Measurements from ENCODE around the gene TNN. TPM values are rescaled to one million over a fixed set of nuclear protein-coding genes. Genes with fewer than 3 reads are reported as not detected.

Gene TNN
- total RNA-seq, 1 experiment from 2014 or later: not detected

DNA sequence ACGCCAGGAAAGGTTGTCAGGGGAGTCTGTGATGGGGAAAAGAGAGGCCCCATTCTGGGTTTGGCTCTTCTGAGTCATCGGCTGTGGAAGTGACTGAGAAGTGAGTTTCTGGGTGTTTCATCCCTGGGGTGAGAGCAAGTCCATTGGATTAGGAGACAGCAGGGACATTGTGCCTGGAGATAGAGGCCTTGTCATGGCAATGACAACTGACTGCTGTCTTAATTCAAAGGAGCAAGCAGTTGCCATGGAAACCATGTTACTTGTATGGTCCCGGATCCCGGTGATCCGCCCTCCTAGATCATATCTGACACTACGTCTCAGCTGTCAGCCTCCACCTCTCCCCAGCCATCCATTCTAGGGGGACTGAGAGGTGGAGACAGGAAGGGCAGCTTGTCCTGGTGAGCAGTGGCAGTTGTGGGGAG lies 90.5 kb downstream of the TNN start:
- POLR2A ChIA-PET (ENCODE audit: unreplicated experiment): no interaction called here

DNA sequence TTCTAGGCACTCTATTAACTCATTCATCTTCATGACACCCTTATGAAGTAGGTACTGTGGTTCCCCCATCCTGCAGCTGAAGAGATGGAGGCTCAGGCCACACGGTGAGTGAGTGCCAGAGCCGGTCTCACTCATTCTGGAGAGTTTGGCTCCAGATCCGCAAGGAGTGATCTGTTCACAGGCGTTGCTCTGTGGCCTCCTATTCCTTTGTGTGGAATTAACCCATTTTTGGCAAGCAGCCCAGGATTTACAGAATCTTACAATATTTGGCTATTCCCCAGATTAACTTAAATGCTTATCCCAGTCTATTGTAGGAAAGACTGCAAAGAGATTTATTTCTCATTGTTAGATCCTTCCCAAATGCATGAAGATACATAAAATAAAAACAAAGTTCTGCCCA lies 95.3 kb downstream of the TNN start:
- Histone ChIP-seq H3K27ac (ENCODE audit: low read length) (no peak overlapping the region), H2AFZ (ENCODE audit: low read length) (no peak overlapping the region), H3K79me2 (ENCODE audit: low read length) (no peaks in the 10 kb centered on the region), H3K4me3 (ENCODE audit: low read length) (no peak overlapping the region), H3K4me2 (ENCODE audit: low read length) (no peak overlapping the region), H3K36me3 (ENCODE audit: low read depth, low read length) (peaks cover 28% of the 10 kb centered on the region), H3F3A (ENCODE audit: low read length, unreplicated experiment) (no peaks in the 10 kb centered on the region), H3K9me3 (ENCODE audit: low read length) (no peaks in the 10 kb centered on the region), H3K4me1 (ENCODE audit: insufficient read depth, low read length) (peaks cover 13% of the 10 kb centered on the region), H3K27me3 (ENCODE audit: low read length) (no peaks in the 10 kb centered on the region), H3K9ac (ENCODE audit: low read length) (no peak overlapping the region), H4K20me1 (ENCODE audit: low read length) (no peaks in the 10 kb centered on the region), H3K9me2 (replicated peaks; ENCODE audit: low read length) (no peaks in the 10 kb centered on the region)
- TF ChIP-seq CTCF (conservative IDR thresholded peaks at IDR 0.05; ENCODE audit: low read depth, low read length): no peak
- ATAC-seq: no peak
- BruUV-seq (replicated peaks): no TSS peak
- ChIA-PET CTCF (no interaction called here), POLR2A (ENCODE audit: unreplicated experiment) (no interaction called here)
- intact Hi-C loops (cut with micrococcal nuclease): no loop called here
- no peak for DNase-seq

More for the DNA sequence above, 90.5 kb downstream of the TNN start:
- Histone ChIP-seq H3F3A (ENCODE audit: low read length, unreplicated experiment) (no peaks in the 10 kb centered on the region), H3K4me2 (ENCODE audit: low read length) (0 out of 2 replicates have a peak overlapping the region, but pooled peaks have one; percentile 11), H3K9me2 (replicated peaks; ENCODE audit: low read length) (no peaks in the 10 kb centered on the region), H3K36me3 (ENCODE audit: low read depth, low read length) (peaks cover 16% of the 10 kb centered on the region), H3K27me3 (ENCODE audit: low read length) (no peaks in the 10 kb centered on the region), H3K9ac (ENCODE audit: low read length) (peak overlapping the region; percentile 20; the same call in 1 of the 2 replicates), H3K9me3 (ENCODE audit: low read length) (no peaks in the 10 kb centered on the region), H2AFZ (ENCODE audit: low read length) (no peak overlapping the region), H3K79me2 (ENCODE audit: low read length) (no peaks in the 10 kb centered on the region), H3K27ac (ENCODE audit: low read length) (peak overlapping the region; percentile 82), H3K4me3 (ENCODE audit: low read length) (no peak overlapping the region), H3K4me1 (ENCODE audit: insufficient read depth, low read length) (peaks cover 21% of the 10 kb centered on the region), H4K20me1 (ENCODE audit: low read length) (no peaks in the 10 kb centered on the region)
- CTCF ChIA-PET: no interaction called here
- intact Hi-C loops (cut with micrococcal nuclease): loop anchor here (5.0 kb wide), 1 partner anchor 39 kb away; no protein-coding TSS in a partner anchor
- peak; percentile 85 for DNase-seq
- ATAC-seq: peak; percentile 78
- TF ChIP-seq EZH2 (IDR thresholded peaks at IDR 0.05; ENCODE audit: low read length, unreplicated experiment) (no peak), EZH2phosphoT487 (IDR thresholded peaks at IDR 0.05; ENCODE audit: borderline replicate concordance, low read length) (no peak), CTCF (conservative IDR thresholded peaks at IDR 0.05; ENCODE audit: low read depth, low read length) (no peak)
- BruUV-seq (replicated peaks): no TSS peak

- no peak for ATAC-seq
- POLR2A ChIA-PET (ENCODE audit: unreplicated experiment): no interaction called here
- CTCF ChIA-PET: no interaction called here
Observed at GRCh38 chr1:175163702-175164101, 96.1 kb downstream of the TNN start.

More at GRCh38 chr1:175163702-175164101, 96.1 kb downstream of the TNN start:
- Histone ChIP-seq H3K36me3 (ENCODE audit: low read depth, low read length) (peaks cover 28% of the 10 kb centered on the region), H4K20me1 (ENCODE audit: low read length) (no peaks in the 10 kb centered on the region), H3K27ac (ENCODE audit: low read length) (no peak overlapping the region), H3K9me2 (replicated peaks; ENCODE audit: low read length) (no peaks in the 10 kb centered on the region), H3K79me2 (ENCODE audit: low read length) (no peaks in the 10 kb centered on the region), H3K9ac (ENCODE audit: low read length) (no peak overlapping the region), H3K9me3 (ENCODE audit: low read length) (no peaks in the 10 kb centered on the region), H3K27me3 (ENCODE audit: low read length) (no peaks in the 10 kb centered on the region), H3F3A (ENCODE audit: low read length, unreplicated experiment) (no peaks in the 10 kb centered on the region), H3K4me3 (ENCODE audit: low read length) (no peak overlapping the region), H3K4me1 (ENCODE audit: insufficient read depth, low read length) (peaks cover 12% of the 10 kb centered on the region), H3K4me2 (ENCODE audit: low read length) (no peak overlapping the region), H2AFZ (ENCODE audit: low read length) (no peak overlapping the region)
- DNase-seq: no peak
- TF ChIP-seq EZH2phosphoT487 (IDR thresholded peaks at IDR 0.05; ENCODE audit: borderline replicate concordance, low read length) (no peak), EZH2 (IDR thresholded peaks at IDR 0.05; ENCODE audit: low read length, unreplicated experiment) (no peak), CTCF (conservative IDR thresholded peaks at IDR 0.05; ENCODE audit: low read depth, low read length) (no peak)
- no TSS peak for BruUV-seq (replicated peaks)
- intact Hi-C loops (cut with micrococcal nuclease): no loop called here
